ES-I3 (cell line): ENCODE results near the gene PRKG1.

Source experiments
- H3K36me3 ChIP-seq: 2 replicates; pipeline ENCODE4 v1.6.1; 2013; ENCODE audit warnings: mild to moderate bottlenecking, low read length, control low read depth, moderate library complexity; ENCODE audit not compliant: insufficient read depth
- H3K4me1 ChIP-seq: 2 replicates; pipeline ENCODE4 v1.6.1; 2013; ENCODE audit warnings: mild to moderate bottlenecking, control low read depth, low read length; ENCODE audit not compliant: insufficient read depth
- H3K9ac ChIP-seq: 2 replicates; pipeline ENCODE4 v1.6.1; 2013; ENCODE audit warnings: low read depth, mild to moderate bottlenecking, low read length, moderate library complexity
- H3K9me3 ChIP-seq: 2 replicates; pipeline ENCODE4 v1.6.1; 2013; ENCODE audit warnings: mild to moderate bottlenecking, low read length, moderate library complexity; ENCODE audit not compliant: control insufficient read depth, insufficient read depth

Gene PRKG1

DNA sequence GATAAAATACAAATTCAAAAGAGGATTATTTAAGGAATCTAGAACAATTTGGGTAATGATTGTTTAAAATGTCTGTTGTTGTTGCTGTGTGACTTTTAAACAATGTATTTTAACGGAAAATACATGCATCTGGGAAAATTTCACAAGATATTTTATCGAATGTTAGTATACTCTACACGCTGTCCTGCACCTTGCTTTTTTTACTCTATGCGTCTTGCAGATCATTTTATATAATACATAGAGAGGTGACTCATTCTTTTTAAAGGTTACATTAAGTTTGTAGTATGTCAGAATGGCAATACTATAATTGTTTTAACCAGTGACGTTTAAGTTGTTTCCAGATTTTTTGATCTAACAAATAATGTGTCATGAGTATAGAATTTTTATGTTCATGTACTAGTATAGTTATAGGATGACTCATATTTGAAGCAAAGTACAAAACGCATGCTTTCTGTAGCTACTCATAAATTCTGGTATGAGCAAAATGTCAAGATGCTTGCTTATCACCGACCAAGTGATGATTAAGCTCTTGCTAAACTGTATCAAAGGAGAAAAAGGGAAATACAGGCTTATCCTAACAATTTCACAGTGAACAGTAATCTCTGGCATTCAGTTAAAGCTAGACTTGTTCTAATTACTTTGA, 1244.7 kb downstream of the PRKG1 start:
- no peaks in the 10 kb centered on the region for H3K4me1 ChIP-seq
- H3K9ac ChIP-seq, result no peak overlapping the region
- no peaks in the 10 kb centered on the region for H3K9me3 ChIP-seq
- no peaks in the 10 kb centered on the region for H3K36me3 ChIP-seq

DNA sequence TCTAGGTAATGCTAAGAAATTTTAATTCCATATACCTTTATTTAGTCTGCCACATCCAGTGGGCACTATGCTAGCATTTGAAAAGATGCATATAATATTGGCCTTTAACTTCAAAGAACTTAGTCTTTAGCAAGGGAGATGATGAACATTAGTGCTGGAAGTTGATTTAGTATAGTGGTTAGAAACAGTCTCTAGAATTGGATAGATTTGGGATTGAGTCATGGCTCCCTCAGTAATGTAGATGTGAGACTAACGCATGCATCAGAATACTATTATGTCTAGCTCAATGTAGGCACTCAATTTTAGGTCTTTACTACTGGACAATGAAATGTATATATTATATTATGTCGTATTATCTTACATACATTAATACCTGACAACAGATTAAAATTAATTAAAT, 1245.6 kb downstream of the PRKG1 start:
- H3K36me3 ChIP-seq, result no peaks in the 10 kb centered on the region
- H3K4me1 ChIP-seq, result no peaks in the 10 kb centered on the region
- H3K9ac ChIP-seq, result no peak overlapping the region

GRCh38 chr10:52322323-52322722, 1248.0 kb downstream of the PRKG1 start:
- H3K4me1 ChIP-seq, result no peaks in the 10 kb centered on the region
- H3K36me3 ChIP-seq, result no peaks in the 10 kb centered on the region
- no peak overlapping the region for H3K9ac ChIP-seq
- H3K9me3 ChIP-seq, result no peaks in the 10 kb centered on the region

More for the DNA sequence above, 1245.6 kb downstream of the PRKG1 start:
- no peaks in the 10 kb centered on the region for H3K9me3 ChIP-seq

DNA sequence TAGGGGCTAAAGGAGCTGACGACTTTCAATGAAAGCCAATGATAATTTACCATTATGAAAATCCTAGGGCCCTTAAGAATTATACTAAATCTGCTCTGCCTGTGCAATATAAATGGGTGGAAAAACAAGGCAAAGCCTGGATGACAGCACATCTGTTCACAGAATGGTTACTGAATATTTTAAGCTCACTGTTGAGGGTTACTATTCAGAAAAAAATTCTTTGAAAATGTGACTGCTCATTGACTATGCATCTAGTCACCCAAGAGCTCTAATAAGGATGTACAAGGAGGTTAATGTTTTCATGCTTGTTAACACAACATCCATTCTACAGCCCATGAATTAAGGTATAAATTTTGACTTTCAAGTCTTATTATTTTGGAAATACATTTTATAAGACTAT, 1248.6 kb downstream of the PRKG1 start:
- Histone ChIP-seq H3K9ac (no peak overlapping the region), H3K36me3 (no peaks in the 10 kb centered on the region), H3K9me3 (no peaks in the 10 kb centered on the region), H3K4me1 (no peaks in the 10 kb centered on the region)

- Histone ChIP-seq H3K4me1 (no peaks in the 10 kb centered on the region), H3K36me3 (no peaks in the 10 kb centered on the region), H3K9me3 (no peaks in the 10 kb centered on the region)
Measured at GRCh38 chr10:52326382-52326781, 1252.1 kb downstream of the PRKG1 start.

GRCh38 chr10:52331638-52332364, 1257.5 kb downstream of the PRKG1 start:
- H3K9me3 ChIP-seq, result no peaks in the 10 kb centered on the region
- no peaks in the 10 kb centered on the region for H3K36me3 ChIP-seq
- H3K9ac ChIP-seq, result no peak overlapping the region
- peaks cover 9% of the 10 kb centered on the region; the same call in 1 of the 2 replicates for H3K4me1 ChIP-seq

More at GRCh38 chr10:52326382-52326781, 1252.1 kb downstream of the PRKG1 start:
- H3K9ac ChIP-seq, result no peak overlapping the region

DNA sequence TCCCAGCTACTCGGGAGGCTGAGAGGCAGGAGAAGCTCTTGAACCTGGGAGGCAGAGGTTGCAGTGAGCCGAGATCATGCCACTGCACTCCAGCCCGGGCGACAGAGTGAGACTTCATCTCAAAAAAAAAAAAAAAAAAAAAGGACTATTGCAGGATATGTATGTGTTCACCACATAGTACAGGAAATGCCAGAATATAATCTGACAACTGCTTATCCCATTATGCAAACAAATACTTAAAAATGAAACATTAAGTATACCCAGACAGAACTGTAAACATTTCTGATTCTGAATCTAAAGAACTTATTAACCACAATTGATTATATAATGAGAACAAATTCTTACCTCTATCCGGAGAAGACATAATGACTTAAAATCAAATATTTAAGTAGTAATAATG, 1258.5 kb downstream of the PRKG1 start:
- Histone ChIP-seq H3K9me3 (no peaks in the 10 kb centered on the region), H3K36me3 (no peaks in the 10 kb centered on the region), H3K4me1 (peaks cover 9% of the 10 kb centered on the region; the same call in 1 of the 2 replicates), H3K9ac (no peak overlapping the region)

- Histone ChIP-seq H3K9ac (no peak overlapping the region), H3K36me3 (no peaks in the 10 kb centered on the region), H3K4me1 (peaks cover 9% of the 10 kb centered on the region; the same call in 1 of the 2 replicates), H3K9me3 (no peaks in the 10 kb centered on the region)
Measured at GRCh38 chr10:52334595-52334994, 1260.3 kb downstream of the PRKG1 start.

DNA sequence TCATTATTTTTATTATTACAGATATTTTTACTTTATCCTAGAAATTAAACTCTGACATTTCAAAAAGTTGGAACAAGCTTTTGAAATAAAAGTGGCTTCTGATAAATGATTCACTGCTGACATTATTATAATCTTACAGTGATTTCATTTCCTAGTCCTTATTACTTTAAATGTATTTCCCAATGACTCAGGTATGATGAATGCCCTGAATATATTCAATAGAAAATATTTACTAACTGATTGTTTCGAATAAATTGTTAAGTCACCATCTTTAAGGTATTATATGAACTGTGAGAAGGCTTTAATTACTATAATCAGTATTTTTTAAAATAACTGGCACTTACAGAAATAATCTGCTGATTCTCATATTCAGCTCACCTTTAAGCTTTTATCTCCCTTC, 1261.4 kb downstream of the PRKG1 start:
- Histone ChIP-seq H3K9ac (no peak overlapping the region), H3K9me3 (no peaks in the 10 kb centered on the region), H3K4me1 (peaks cover 9% of the 10 kb centered on the region; the same call in 1 of the 2 replicates), H3K36me3 (no peaks in the 10 kb centered on the region)

DNA sequence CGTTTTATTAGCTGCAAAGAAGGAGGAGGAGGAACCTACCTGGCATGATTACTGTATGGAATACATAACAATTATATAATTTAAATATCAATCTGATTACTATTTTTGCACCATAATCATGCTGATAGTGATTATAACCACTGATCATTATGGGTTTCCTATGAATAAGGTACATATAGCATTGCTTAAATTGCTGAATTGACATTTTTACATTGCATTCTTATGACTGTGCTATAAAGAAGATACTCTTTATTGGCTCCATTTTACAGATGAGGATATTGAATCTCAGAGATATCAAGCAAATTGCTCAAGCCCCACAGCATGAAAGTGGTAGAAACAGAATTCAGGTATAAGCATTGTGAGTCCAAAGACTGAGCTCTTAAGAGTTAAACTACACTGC, 1262.9 kb downstream of the PRKG1 start:
- no peak overlapping the region for H3K9ac ChIP-seq
- H3K4me1 ChIP-seq, result peaks cover 9% of the 10 kb centered on the region; the same call in 1 of the 2 replicates
- no peaks in the 10 kb centered on the region for H3K9me3 ChIP-seq

DNA sequence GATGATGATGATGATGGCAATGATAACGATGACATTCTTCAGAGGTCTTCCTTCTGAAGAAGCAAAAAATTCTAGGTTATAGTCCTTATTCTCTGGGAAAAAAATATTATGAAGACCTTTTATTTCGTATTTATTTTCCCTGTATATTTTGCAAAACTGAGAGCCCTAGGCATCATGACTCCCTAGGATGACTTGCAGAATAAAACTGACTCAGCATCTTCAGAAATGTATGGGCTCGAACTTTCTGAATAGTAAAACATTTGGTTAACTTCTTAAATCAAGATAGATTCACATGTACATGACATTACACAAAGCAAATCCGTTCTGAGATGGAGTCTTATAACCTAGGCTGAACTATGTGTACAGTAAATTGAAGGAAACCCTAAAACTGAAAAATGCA, 1269.2 kb downstream of the PRKG1 start:
- H3K9me3 ChIP-seq, result no peaks in the 10 kb centered on the region
- H3K36me3 ChIP-seq, result no peaks in the 10 kb centered on the region
- no peak overlapping the region for H3K9ac ChIP-seq
- H3K4me1 ChIP-seq, result no peaks in the 10 kb centered on the region

More for the DNA sequence above, 1262.9 kb downstream of the PRKG1 start:
- no peaks in the 10 kb centered on the region for H3K36me3 ChIP-seq

DNA sequence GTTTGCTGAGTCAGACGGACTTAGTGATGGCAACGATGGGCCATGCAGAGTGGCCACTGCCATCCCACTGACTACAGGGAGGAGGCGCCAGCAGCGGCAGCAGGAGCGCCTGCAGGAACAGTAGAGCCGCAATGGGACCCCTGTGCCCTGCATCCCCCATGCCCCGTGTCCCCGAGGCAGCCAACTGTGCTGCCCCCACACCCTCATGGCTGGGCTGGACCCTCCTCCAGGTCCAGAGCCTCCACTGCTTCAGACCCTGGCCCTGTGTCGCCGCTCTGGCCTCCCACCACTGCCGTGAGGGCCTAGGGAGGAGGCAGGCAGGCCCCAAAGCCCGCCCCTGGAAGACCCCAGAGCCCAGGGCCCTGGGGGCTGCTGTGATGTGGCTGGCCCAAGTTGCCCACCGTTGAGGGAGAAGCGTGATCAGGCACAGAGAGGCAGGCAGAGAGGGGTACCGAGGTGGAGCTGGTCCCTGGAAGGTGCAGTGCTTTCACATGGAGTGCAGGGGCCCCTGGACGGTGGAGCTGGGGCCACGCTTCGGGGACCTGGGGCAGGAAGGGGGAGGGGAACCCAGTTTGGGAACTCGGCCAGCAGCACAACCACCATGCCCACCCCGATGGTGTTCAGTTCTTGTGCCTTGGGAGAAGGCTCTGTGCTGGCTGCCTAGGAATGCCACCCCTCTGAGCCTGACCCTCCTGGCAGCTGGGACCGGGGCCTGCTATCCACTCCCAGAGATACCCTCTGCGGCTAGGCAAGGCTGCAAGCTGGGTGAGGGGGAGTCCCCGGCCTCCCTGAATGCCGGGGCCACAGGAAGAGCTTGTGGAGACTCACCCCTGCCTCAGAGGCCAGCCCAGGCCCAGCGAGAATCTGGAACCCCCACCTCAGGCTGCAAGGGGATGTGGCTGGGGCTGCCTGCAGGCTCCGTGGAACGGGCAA, 1272.4 kb downstream of the PRKG1 start:
- no peaks in the 10 kb centered on the region for H3K4me1 ChIP-seq
- no peaks in the 10 kb centered on the region for H3K36me3 ChIP-seq
- no peak overlapping the region for H3K9ac ChIP-seq
- no peaks in the 10 kb centered on the region for H3K9me3 ChIP-seq

- H3K9ac ChIP-seq, result no peak overlapping the region
- H3K4me1 ChIP-seq, result no peaks in the 10 kb centered on the region
- H3K36me3 ChIP-seq, result no peaks in the 10 kb centered on the region
- no peaks in the 10 kb centered on the region for H3K9me3 ChIP-seq
Measured at GRCh38 chr10:52347327-52347667, 1273.0 kb downstream of the PRKG1 start.
